MM.1S (cell line): ENCODE data around the gene NAA35.

Experiments used
- DNase-seq: peaks from one replicate; pipeline ENCODE4 v3.0.0-alpha.2; 2015
- H2AFZ ChIP-seq: fragments of 300-600 bp; sonication (generic); 2 replicates; pipeline ENCODE4 v1.6.0; 2016; ENCODE audit warnings: antibody characterized with exemption, low read length
- H3F3A ChIP-seq: fragments of 300-600 bp; sonication (generic); 2 replicates; pipeline ENCODE4 v1.6.1; 2016; ENCODE audit warnings: mild to moderate bottlenecking, antibody characterized with exemption, low read length, moderate library complexity, mixed read lengths; ENCODE audit not compliant: insufficient read depth
- H3K27ac ChIP-seq: fragments of 300-600 bp; sonication (generic); 2 replicates; pipeline ENCODE4 v1.5.1; 2016; ENCODE audit warnings: mild to moderate bottlenecking, low read length
- H3K27me3 ChIP-seq: fragments of 300-600 bp; sonication (generic); replicated peaks from 2 replicates; pipeline ENCODE4 v1.6.0; 2016; ENCODE audit warnings: low read length; ENCODE audit not compliant: insufficient read depth
- H3K36me3 ChIP-seq: fragments of 300-600 bp; sonication (generic); replicated peaks from 2 replicates; pipeline ENCODE4 v1.6.1; 2016; ENCODE audit warnings: mild to moderate bottlenecking, low read length, mixed read lengths; ENCODE audit not compliant: insufficient read depth
- H3K4me1 ChIP-seq: fragments of 300-600 bp; sonication (generic); 2 replicates; pipeline ENCODE4 v1.6.1; 2016; ENCODE audit warnings: low read length, mixed read lengths
- H3K4me2 ChIP-seq: fragments of 300-600 bp; sonication (generic); 2 replicates; pipeline ENCODE4 v1.6.0; 2016; ENCODE audit warnings: low read depth, low read length
- H3K4me3 ChIP-seq: fragments of 300-600 bp; sonication (generic); 2 replicates; pipeline ENCODE4 v1.5.1; 2016; ENCODE audit warnings: low read length, mixed read lengths
- H3K79me2 ChIP-seq: fragments of 300-600 bp; sonication (generic); 2 replicates; pipeline ENCODE4 v1.6.1; 2016; ENCODE audit warnings: mixed run types, low read length, mixed read lengths
- H3K9ac ChIP-seq: fragments of 300-600 bp; sonication (generic); 2 replicates; pipeline ENCODE4 v1.6.1; 2016; ENCODE audit warnings: low read length, mixed read lengths
- H3K9me2 ChIP-seq: fragments of 300-600 bp; sonication (generic); replicated peaks from 2 replicates; pipeline ENCODE4 v1.6.1; 2016; ENCODE audit warnings: mild to moderate bottlenecking, low read length, mixed read lengths; ENCODE audit not compliant: insufficient read depth
- H3K9me3 ChIP-seq: fragments of 300-600 bp; sonication (generic); replicated peaks from 2 replicates; pipeline ENCODE4 v1.6.1; 2016; ENCODE audit warnings: mild to moderate bottlenecking, low read length, mixed read lengths; ENCODE audit not compliant: insufficient read depth
- H4K20me1 ChIP-seq: fragments of 300-600 bp; sonication (generic); 2 replicates; pipeline ENCODE4 v1.6.1; 2016; ENCODE audit warnings: mild to moderate bottlenecking, low read length, moderate library complexity, mixed read lengths; ENCODE audit not compliant: insufficient read depth
- EZH2 ChIP-seq: fragments of 300-600 bp; sonication (generic); optimal IDR thresholded peaks from 2 replicates; pipeline ENCODE3; 2017; ENCODE audit warnings: low read depth, mild to moderate bottlenecking, antibody characterized with exemption, low read length, mixed read lengths
- EZH2phosphoT487 ChIP-seq: fragments of 300-600 bp; sonication (generic); IDR thresholded peaks from 2 replicates; pipeline ENCODE4 v1.6.1; 2018; ENCODE audit warnings: antibody characterized with exemption, low read length
- TF ChIP-seq, protein P1 (sequence below): fragments of 300-600 bp; sonication (generic); IDR thresholded peaks from 2 replicates; pipeline ENCODE4 v1.5.1; 2016; ENCODE audit warnings: antibody characterized with exemption, low read length, mixed read lengths

Gene NAA35

DNA sequence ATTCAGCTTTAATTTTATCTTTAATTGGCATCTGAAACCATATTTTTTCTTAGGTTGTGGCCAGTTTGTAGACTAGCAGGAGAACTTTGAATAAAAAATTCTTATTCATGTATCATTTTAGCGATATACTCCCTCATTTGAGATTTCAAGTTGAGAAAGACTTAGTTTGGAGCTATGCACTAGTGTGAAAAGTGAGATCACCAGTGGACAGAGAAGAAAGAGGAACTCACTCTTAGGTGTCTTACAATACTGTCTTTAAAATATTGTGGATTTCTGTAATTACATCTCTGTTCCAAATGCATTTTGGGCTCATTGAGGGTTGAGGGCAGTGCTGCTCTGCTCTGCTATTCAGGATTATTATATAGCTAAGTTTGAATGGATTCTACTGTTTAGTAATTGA is 54.7 kb downstream of the NAA35 start:
- no peaks in the 10 kb centered on the region for H4K20me1 ChIP-seq
- no peaks in the 10 kb centered on the region for H3K4me1 ChIP-seq
- no peaks in the 10 kb centered on the region for H3F3A ChIP-seq
- no peak overlapping the region for H3K4me3 ChIP-seq
- no peak overlapping the region for H3K9ac ChIP-seq
- no peak for DNase-seq
- TF ChIP-seq, protein P1, sequence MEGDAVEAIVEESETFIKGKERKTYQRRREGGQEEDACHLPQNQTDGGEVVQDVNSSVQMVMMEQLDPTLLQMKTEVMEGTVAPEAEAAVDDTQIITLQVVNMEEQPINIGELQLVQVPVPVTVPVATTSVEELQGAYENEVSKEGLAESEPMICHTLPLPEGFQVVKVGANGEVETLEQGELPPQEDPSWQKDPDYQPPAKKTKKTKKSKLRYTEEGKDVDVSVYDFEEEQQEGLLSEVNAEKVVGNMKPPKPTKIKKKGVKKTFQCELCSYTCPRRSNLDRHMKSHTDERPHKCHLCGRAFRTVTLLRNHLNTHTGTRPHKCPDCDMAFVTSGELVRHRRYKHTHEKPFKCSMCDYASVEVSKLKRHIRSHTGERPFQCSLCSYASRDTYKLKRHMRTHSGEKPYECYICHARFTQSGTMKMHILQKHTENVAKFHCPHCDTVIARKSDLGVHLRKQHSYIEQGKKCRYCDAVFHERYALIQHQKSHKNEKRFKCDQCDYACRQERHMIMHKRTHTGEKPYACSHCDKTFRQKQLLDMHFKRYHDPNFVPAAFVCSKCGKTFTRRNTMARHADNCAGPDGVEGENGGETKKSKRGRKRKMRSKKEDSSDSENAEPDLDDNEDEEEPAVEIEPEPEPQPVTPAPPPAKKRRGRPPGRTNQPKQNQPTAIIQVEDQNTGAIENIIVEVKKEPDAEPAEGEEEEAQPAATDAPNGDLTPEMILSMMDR: no peak
- TF ChIP-seq EZH2 (no peak), EZH2phosphoT487 (no peak)
- no peaks in the 10 kb centered on the region; the same call in 1 of the 2 replicates for H3K36me3 ChIP-seq
- no peaks in the 10 kb centered on the region for H3K9me3 ChIP-seq
- H3K27me3 ChIP-seq: no peaks in the 10 kb centered on the region
- H3K79me2 ChIP-seq: no peaks in the 10 kb centered on the region
- H2AFZ ChIP-seq: no peak overlapping the region
- H3K27ac ChIP-seq: no peak overlapping the region
- H3K9me2 ChIP-seq: no peaks in the 10 kb centered on the region
- H3K4me2 ChIP-seq: no peak overlapping the region

DNA sequence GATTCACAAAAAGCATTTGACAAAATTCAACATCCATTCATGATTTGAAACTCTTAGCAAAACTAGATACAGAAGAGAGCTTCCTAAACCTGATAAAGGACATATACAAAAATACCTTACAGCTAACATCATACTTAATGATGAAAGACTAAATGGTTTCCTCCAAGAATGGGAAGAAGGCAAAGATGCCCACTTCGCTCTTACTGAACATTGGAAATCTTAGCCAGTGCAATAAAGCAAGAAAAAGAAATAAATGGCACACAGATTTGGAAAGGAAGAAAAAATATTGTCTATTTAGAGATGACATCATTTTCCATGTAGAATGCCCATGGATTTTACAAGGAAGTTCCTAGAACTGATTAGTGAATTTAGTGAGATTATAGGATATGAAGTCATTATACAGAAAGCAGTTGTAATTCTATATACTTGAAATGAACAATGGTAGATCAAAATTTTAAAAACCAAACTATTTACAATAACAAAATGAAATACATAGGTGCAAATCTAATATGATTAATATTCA is 64.4 kb downstream of the NAA35 start:
- Histone ChIP-seq H3K4me3 (no peak overlapping the region), H3K36me3 (peaks cover 8% of the 10 kb centered on the region), H3F3A (no peaks in the 10 kb centered on the region), H3K27ac (no peak overlapping the region), H3K9me3 (no peaks in the 10 kb centered on the region), H3K9ac (no peak overlapping the region), H3K9me2 (no peaks in the 10 kb centered on the region), H3K4me1 (no peaks in the 10 kb centered on the region), H3K27me3 (no peaks in the 10 kb centered on the region), H3K79me2 (no peaks in the 10 kb centered on the region), H3K4me2 (no peak overlapping the region), H2AFZ (no peak overlapping the region), H4K20me1 (no peaks in the 10 kb centered on the region)
- TF ChIP-seq EZH2 (no peak), EZH2phosphoT487 (no peak)
- TF ChIP-seq, protein P1: no peak
- no peak for DNase-seq

- Histone ChIP-seq H3K9me2 (no peaks in the 10 kb centered on the region), H3K4me1 (peaks cover 9% of the 10 kb centered on the region), H3K4me3 (no peak overlapping the region), H3F3A (no peaks in the 10 kb centered on the region), H3K27me3 (no peaks in the 10 kb centered on the region), H3K27ac (no peak overlapping the region), H3K36me3 (no peaks in the 10 kb centered on the region; the same call in 1 of the 2 replicates), H4K20me1 (no peaks in the 10 kb centered on the region), H3K9ac (no peak overlapping the region), H3K79me2 (no peaks in the 10 kb centered on the region), H3K4me2 (no peak overlapping the region), H3K9me3 (no peaks in the 10 kb centered on the region), H2AFZ (no peak overlapping the region)
- TF ChIP-seq EZH2phosphoT487 (no peak), EZH2 (no peak)
- TF ChIP-seq, protein P1: no peak
- no peak for DNase-seq
These were observed 68.2 kb downstream of the NAA35 start for GRCh38 chr9:86009133-86009532.
